NCI-H1930 (cell line): ENCODE measurements around the gene PDILT.
A peak's percentile ranks its signal among the peaks of the same experiment; 100 is the strongest.

Experiments used
- DNase-seq, 2 experiments: peaks; one replicate each; lab custom pipeline; 2025; lab: John Stamatoyannopoulos, UW

PDILT gene

GRCh38 chr16:20401475-20402016, 3.0 kb downstream of the PDILT start:
- DNase-seq = no peak

GRCh38 chr16:20401066-20401465, 3.5 kb downstream of the PDILT start:
- DNase-seq = no peak

DNA sequence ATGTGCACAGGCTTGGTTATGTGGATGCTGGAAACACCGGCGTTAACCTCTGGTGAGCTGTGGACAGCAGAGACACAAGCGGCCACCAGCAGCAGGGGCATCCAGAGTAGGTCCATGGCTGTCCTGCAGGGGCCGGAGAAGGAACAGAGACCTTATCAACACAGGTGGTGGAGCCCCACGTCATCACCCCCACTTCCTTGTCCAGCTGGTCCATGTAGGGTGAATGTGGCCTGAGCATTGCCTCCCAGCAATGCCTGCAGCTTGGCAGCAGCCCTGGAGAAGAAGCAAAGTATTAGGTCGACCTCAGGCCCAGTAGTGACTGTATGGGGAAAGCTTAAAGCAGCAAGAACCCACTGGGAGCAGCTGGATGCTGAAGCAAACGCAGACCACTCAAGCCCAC, 5.4 kb downstream of the PDILT start:
- DNase-seq = no peak

GRCh38 chr16:20398603-20399002, 5.9 kb downstream of the PDILT start:
- no peak for DNase-seq

DNA sequence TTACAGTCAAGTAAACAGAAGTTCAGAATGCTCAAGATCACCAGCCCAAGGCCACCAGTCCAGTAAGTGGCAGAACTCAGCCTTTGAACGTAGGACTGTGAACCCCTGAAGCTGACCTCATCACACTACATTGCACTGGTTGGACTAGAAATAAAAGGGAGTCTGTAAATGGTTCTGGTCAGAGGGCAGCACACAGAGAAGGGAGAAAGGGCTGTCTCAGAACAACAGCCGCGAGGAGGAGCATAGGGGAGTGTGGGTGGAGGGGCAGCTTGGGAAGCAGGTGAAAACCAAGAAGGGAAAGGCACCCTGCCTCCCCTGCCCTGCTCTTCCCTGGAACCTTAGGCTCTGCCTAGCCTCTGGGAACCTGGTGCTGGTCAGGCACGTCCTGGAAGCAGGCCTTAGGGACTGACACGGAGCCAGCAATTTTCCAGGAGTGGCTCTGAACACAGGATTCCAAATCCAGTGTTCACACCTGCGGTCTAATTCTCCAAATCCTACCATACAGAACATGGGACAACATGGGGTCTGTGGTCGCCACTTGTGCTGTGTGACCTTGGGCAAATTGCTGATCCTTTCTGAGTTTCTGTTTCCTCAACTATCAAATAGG, 7.0 kb downstream of the PDILT start:
- no peak for DNase-seq

DNA sequence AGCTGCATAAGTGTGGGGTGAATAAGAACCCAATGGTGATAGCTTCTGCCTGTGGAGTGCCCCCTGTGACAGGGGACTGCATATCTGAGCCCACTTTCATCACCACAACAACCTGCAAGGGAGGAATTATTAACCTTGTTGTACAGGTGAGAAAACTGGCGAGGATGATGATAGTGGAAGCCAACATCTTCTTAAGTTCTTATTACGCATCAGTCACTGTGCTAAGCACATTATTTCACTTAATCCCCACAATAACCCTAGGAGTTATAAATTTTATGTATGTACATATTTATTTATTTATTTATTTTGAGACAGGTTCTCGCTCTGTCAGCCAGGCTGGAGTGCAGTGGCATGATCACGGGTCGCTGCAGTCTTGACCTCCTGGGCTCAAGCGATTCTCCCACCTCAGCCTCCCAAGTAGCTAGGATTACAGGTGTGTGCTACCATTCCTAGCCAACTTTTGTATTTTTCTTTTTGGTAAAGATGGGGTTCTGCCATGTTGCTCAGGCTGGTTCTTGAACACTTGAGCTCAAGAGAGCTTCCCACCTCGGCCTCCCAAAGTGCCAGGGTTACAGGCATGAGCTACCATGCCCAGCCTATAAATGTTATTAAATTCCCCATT, 7.6 kb downstream of the PDILT start:
- DNase-seq = no peak

DNA sequence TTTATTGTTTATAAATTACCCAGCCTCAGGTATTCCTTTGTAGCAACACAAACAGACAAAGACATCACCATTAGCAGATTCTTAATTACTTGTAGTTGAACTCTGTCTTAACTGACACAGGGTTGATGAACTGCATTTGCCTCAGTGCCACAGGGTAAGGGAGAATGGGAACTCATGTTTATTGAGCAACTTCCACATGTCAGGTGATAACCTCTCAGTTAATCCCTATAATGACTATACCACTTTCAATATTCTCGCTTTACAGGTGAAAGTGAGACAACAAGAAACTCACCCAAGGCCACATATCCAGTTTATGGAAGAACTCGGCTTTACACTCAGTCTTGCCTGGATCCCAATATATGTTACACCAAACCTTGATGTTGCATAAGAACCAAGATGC, 8.6 kb downstream of the PDILT start:
- no peak for DNase-seq

DNA sequence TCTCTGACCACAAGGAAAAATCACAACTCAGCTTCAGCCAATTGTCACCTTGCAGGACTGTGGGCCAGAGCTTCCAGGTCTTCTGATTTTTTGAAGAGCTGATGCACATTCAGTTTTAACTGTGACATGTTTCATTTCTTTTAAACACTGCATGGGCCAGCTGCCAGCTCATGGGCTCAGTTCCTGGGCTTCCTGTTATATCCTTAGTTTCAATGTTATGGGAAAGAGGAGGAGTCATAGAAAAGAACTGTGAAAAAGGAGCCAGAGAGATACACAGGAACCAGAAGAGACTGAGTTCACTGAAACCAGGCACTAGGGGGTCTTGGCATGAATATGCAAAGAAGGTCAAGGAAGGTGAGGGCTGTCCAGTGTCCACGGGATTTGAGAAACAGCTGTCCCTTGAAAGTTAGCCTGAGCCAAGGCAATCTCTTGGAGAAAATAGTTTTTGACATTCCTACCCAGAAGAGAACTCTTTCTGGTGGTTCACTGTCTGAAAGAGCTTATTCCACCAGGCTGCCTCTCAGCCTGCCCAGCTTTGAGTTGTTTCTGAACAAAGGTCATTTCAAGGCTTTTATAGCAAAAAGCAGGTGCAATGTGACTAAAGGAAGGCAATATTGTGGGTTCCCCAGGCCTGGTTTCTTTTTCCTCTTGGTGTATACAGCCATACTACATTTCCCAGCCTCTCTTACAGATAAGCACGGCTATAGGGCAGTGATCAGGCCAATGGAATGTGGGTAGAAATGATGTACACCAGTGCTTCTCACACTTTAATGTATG, 10.5 kb downstream of the PDILT start:
- no peak for DNase-seq

DNA sequence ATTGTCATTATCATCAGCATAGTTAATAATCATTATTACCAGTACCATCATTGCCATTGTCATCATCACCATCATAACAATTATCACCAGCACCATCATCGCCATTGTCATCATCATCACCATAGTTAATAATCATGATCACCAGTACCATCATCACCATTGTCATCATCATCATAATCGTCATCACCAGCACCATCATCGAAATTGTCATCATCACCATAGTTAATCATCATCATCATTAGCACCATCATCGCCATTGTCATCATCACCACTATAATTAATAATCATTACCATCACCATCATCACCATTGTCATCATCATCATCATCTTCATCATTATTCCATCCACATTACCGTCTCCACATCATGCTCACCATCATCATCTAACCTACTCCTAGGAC, 13.5 kb downstream of the PDILT start:
- DNase-seq = no peak

- no peak for DNase-seq
These were observed 15.7 kb downstream of the PDILT start for GRCh38 chr16:20388854-20389253.

- no peak for DNase-seq
These were observed 16.6 kb downstream of the PDILT start for GRCh38 chr16:20387978-20388377.

DNA sequence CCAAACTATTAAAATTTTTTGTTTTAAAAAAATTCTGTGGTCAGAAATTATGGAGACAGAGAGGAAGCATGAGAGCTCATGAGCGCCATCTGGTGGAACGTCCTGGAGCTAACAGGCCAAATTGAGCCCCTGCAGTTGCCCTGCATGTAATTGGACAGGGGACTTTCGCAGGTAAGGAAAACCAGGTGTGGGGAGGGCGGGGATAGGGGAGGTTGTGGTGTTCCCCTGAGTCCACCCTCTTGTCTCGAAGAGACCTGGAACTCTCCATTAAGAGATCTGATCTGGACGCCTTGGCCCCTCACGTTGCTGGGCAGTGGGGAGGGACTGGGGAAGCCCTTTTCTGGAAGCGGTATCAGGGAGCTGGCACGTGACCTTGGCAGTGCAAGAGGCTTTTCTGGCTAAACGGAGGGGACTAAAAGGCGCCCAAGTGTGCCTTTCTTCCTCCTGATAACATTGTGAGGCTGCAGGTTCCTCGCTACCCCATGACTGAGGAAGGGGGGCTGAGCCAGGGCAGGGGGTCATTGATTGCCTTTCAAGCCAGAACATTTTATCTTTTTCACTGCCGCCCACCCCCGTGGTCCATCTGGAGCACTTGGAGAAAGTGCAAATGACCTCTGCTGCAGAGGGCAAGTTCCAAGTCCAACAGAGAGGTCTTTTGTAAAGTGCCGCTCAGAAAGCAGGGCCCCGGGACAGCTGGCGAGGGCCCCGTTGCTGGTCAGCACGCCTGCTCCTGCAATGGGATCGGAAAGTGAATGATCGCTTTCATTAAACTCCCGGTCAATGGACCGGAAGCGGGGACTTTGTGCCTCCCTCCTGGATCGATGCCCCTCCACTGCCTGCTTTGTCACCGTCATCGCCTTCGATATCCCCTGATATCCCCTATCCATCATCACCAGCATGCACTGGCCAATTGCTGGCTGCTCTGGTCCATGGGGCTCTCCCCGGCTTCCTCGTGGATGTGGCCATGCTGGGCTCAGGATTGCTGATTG, 18.4 kb downstream of the PDILT start:
- peak in 1 of 2 experiments; percentile 46 for DNase-seq

GRCh38 chr16:20383106-20384029, 21.2 kb downstream of the PDILT start:
- peak; percentile 6 to 73 for DNase-seq

GRCh38 chr16:20382202-20382948, 22.2 kb downstream of the PDILT start:
- DNase-seq = no peak

DNA sequence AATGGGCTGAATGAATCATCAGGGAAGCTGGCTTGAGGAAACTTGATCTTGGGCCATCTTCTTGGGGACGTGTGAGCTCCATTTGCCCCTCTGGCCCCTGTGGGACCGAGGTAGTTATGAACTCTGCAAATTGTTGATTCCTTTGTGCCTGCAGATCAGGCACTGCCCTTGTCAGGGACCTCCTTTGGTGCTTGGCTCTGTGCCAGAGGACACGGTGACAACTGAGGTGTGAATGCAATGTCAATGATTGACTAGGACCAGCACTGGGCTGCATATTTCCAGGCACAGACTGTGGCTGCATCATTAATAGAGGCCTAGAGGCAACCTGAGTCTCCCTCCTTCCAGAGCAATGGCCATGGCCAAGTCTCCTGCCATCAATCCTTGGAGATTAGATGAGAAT, 23.8 kb downstream of the PDILT start:
- DNase-seq = no peak

- no peak for DNase-seq
These were observed 27.4 kb downstream of the PDILT start for GRCh38 chr16:20377181-20377580.

- DNase-seq = no peak
These were observed 31.8 kb downstream of the PDILT start for GRCh38 chr16:20372701-20373100.

- no peak for DNase-seq
These were observed 35.0 kb downstream of the PDILT start for GRCh38 chr16:20369452-20370054.

GRCh38 chr16:20364051-20364450, 40.5 kb downstream of the PDILT start:
- DNase-seq = no peak

GRCh38 chr16:20363191-20363590, 41.3 kb downstream of the PDILT start:
- DNase-seq = no peak
